ENCODE data around the gene SOD1.

- TF ChIP-seq CTCF (IDR thresholded peaks at IDR 0.05), result no peak
- no peak for TF ChIP-seq POLR2A (IDR thresholded peaks at IDR 0.05)
- TF ChIP-seq EP300 (IDR thresholded peaks at IDR 0.05), result no peak
- TF ChIP-seq POLR2AphosphoS5 (IDR thresholded peaks at IDR 0.05), result no peak
Observed at GRCh38 chr21:31716106-31716505, 56.6 kb downstream of the SOD1 start.
